ENCODE measurements around the gene NDC80. TPM values are rescaled to one million over a fixed set of nuclear protein-coding genes. Genes with fewer than 3 reads are reported as not detected.
A peak's percentile ranks its signal among the peaks of the same experiment; 100 is the strongest.

The NDC80 gene
- total RNA-seq, 1 donor from 2014 or later: 3.5 TPM

- peak overlapping the region; percentile 87 for H3K4me3 Mint-ChIP-seq (ENCODE audit: unreplicated experiment)
- H3K27me3 Mint-ChIP-seq (ENCODE audit: low read depth, unreplicated experiment): peaks cover 7% of the 10 kb centered on the region
Measured at GRCh38 chr18:2654169-2654927, 83.0 kb downstream of the NDC80 start.

GRCh38 chr18:2654928-2655177, 83.5 kb downstream of the NDC80 start:
- no peaks in the 10 kb centered on the region for H3K36me3 Mint-ChIP-seq (ENCODE audit: low read depth, unreplicated experiment)
- H3K9me3 Mint-ChIP-seq (ENCODE audit: unreplicated experiment): no peaks in the 10 kb centered on the region
- Histone ChIP-seq H3K27ac (ENCODE audit: low read depth, low read length) (peak overlapping the region; percentile 91), H4K20me1 (ENCODE audit: insufficient read depth, low read length) (peaks cover 21% of the 10 kb centered on the region), H3K4me1 (ENCODE audit: insufficient read depth, low read length) (peaks cover 8% of the 10 kb centered on the region), H2AFZ (ENCODE audit: low read depth, low read length) (peak overlapping the region; percentile 89), H3K9me3 (ENCODE audit: insufficient read depth, low read depth, low read length) (no peaks in the 10 kb centered on the region), H3K36me3 (ENCODE audit: insufficient read depth, low read length) (no peaks in the 10 kb centered on the region), H3K4me2 (ENCODE audit: low read length) (peak overlapping the region; percentile 89), H3K79me2 (ENCODE audit: insufficient read depth, low read length) (peaks cover 40% of the 10 kb centered on the region), H3K4me3 (ENCODE audit: insufficient read depth, low read depth, low read length) (peak overlapping the region; percentile 71), H3K9ac (ENCODE audit: low read length) (peak overlapping the region; percentile 93), H3K27me3 (ENCODE audit: insufficient read depth, low read length) (no peaks in the 10 kb centered on the region)
- TF ChIP-seq, protein P1, sequence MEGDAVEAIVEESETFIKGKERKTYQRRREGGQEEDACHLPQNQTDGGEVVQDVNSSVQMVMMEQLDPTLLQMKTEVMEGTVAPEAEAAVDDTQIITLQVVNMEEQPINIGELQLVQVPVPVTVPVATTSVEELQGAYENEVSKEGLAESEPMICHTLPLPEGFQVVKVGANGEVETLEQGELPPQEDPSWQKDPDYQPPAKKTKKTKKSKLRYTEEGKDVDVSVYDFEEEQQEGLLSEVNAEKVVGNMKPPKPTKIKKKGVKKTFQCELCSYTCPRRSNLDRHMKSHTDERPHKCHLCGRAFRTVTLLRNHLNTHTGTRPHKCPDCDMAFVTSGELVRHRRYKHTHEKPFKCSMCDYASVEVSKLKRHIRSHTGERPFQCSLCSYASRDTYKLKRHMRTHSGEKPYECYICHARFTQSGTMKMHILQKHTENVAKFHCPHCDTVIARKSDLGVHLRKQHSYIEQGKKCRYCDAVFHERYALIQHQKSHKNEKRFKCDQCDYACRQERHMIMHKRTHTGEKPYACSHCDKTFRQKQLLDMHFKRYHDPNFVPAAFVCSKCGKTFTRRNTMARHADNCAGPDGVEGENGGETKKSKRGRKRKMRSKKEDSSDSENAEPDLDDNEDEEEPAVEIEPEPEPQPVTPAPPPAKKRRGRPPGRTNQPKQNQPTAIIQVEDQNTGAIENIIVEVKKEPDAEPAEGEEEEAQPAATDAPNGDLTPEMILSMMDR (IDR thresholded peaks at IDR 0.05; ENCODE audit: insufficient read depth, low read depth, low read length): no peak
- no peak for TF ChIP-seq EZH2 (IDR thresholded peaks at IDR 0.05; ENCODE audit: insufficient read depth, low read length)
- H3K4me3 Mint-ChIP-seq (ENCODE audit: unreplicated experiment): peak overlapping the region; percentile 87
- FAIRE-seq: no peak
- H3K4me1 Mint-ChIP-seq (ENCODE audit: low read depth, unreplicated experiment): peaks cover 10% of the 10 kb centered on the region
- H3K27me3 Mint-ChIP-seq (ENCODE audit: low read depth, unreplicated experiment): peaks cover 7% of the 10 kb centered on the region
- peak overlapping the region; percentile 50 for H3K27ac Mint-ChIP-seq (ENCODE audit: unreplicated experiment)
- DNase-seq (ENCODE audit: low read depth): no peak

More at GRCh38 chr18:2654169-2654927, 83.0 kb downstream of the NDC80 start:
- Mint-ChIP-seq H3K4me1 (ENCODE audit: low read depth, unreplicated experiment) (peaks cover 9% of the 10 kb centered on the region), H3K9me3 (ENCODE audit: unreplicated experiment) (no peaks in the 10 kb centered on the region), H3K36me3 (ENCODE audit: low read depth, unreplicated experiment) (no peaks in the 10 kb centered on the region), H3K27ac (ENCODE audit: unreplicated experiment) (no peak overlapping the region)
- Histone ChIP-seq H3K27ac (ENCODE audit: low read depth, low read length) (peak overlapping the region; percentile 91), H3K9me3 (ENCODE audit: insufficient read depth, low read depth, low read length) (no peaks in the 10 kb centered on the region), H3K9ac (ENCODE audit: low read length) (peak overlapping the region; percentile 93), H3K4me1 (ENCODE audit: insufficient read depth, low read length) (peaks cover 8% of the 10 kb centered on the region), H3K36me3 (ENCODE audit: insufficient read depth, low read length) (no peaks in the 10 kb centered on the region), H3K4me2 (ENCODE audit: low read length) (peak overlapping the region; percentile 89), H3K79me2 (ENCODE audit: insufficient read depth, low read length) (peaks cover 35% of the 10 kb centered on the region), H3K27me3 (ENCODE audit: insufficient read depth, low read length) (no peaks in the 10 kb centered on the region), H2AFZ (ENCODE audit: low read depth, low read length) (peak overlapping the region; percentile 89), H3K4me3 (ENCODE audit: insufficient read depth, low read depth, low read length) (peak overlapping the region; percentile 71), H4K20me1 (ENCODE audit: insufficient read depth, low read length) (peaks cover 17% of the 10 kb centered on the region)
- peak; percentile 32 for DNase-seq (ENCODE audit: low read depth)
- no peak for TF ChIP-seq EZH2 (IDR thresholded peaks at IDR 0.05; ENCODE audit: insufficient read depth, low read length)
- TF ChIP-seq, protein P1 (IDR thresholded peaks at IDR 0.05; ENCODE audit: insufficient read depth, low read depth, low read length): no peak
- FAIRE-seq: peak; percentile 17

Measured in astrocyte (in vitro differentiated cells and primary cell).